ENCODE measurements around the gene ADAMTS13.
"Not testable (repeated sequence)": the region's sequence is repeated elsewhere in the genome, so short reads cannot be mapped to it uniquely, and the experiment has no call there.

The ADAMTS13 gene

GRCh38 chr9:133421615-133422542, at the start of gene ADAMTS13:
Gene ADAMTS13, plus strand, starts transcription at chr9:133422367. Its CDS starts 77 bp downstream, at chr9:133422444.
- DNase-seq = no peak

GRCh38 chr9:133374612-133375115, 47.5 kb upstream of the ADAMTS13 start:
- DNase-seq = no peak

DNA sequence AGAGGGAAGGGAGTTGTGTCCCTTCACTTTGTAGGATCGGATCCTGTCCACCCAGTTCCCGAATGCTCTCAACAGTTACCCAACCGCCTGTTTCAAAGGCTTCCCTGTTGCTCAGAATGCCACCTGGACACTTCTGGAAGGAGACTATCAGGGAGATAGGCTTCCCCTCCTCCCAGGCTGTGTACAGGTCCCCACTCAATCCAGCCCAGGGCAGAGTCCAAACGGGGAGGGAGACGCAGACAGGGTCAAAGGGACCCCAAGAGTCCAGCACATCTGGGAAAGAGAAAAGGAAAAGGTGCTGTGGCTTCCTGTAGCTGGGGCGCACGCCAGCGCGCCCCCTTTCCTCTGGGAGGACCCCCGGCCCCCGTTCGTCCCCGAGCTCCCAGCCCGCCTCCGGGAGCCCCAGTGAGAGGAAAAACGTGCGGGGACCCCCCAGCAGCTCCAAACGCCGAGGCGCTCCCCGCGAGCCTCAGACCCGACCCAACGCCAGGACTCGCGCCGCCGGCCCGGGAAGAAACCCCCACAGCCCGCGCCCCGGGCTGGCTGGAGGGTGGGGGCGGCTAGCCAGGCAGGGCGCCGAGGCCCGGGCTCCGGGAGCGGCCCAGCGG, 46.9 kb upstream of the ADAMTS13 start:
- DNase-seq = peak in 2 of 56 donors; percentile 21 to 30

GRCh38 chr9:133375724-133376654, 46.2 kb upstream of the ADAMTS13 start, which contains the start of the genes STKLD1 and SURF4:
Gene STKLD1, plus strand, starts transcription at chr9:133376366. Its CDS starts 108 bp downstream, at chr9:133376474.
Gene SURF4, minus strand, starts transcription at chr9:133376060. Its CDS starts 91 bp downstream, at chr9:133375969.
- DNase-seq = peak in 55 of 56 donors; percentile 50 to 98 (median 90)

DNA sequence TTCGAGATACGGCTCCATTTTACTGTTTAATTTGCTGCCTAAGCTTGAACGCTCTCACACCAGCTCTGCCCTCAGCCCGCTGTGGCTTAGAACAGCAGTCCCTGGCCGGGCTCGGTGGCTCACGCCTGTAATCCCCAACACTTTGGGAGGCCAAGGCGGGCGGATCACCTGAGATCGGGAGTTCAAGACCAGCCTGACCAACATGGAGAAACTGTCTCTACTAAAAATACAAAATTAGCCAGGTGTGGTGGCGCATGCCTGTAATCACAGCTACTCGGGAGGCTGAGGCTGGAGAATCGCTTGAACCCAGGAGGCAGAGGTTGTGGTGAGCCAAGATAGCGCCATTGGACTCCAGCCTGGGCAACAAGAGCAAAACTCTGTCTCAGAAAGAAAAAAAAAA, 44.9 kb upstream of the ADAMTS13 start:
- not testable (repeated sequence) for DNase-seq

- DNase-seq = no peak
Measured at GRCh38 chr9:133377721-133378216, 44.4 kb upstream of the ADAMTS13 start.

DNA sequence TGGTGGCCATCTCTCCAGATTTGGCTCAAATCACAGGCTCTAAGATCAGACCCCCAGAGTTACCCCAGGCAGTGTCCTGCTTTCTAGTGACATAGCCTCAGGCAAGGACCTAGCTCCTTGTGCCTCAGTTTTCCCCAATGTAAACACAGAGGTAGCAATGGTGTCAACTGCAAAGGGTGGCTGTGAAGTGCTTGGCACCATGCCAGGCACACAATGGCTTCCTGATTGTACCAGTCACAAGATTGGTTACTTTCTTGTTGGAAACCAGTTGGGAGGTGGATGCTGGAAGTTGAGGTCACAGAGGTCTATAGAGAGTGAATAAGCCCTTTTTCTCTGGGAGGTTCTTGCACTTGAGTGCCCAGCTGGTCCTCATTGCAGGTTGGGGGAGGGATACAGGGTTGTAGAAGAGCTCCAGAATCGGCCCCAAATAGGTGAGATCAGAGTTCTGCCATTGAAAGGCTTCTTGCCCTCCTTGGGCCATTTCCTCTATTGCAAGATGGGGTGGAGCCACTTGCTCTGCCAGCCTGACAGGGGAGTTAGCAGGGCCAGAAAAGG, 43.7 kb upstream of the ADAMTS13 start:
- no peak for DNase-seq

DNA sequence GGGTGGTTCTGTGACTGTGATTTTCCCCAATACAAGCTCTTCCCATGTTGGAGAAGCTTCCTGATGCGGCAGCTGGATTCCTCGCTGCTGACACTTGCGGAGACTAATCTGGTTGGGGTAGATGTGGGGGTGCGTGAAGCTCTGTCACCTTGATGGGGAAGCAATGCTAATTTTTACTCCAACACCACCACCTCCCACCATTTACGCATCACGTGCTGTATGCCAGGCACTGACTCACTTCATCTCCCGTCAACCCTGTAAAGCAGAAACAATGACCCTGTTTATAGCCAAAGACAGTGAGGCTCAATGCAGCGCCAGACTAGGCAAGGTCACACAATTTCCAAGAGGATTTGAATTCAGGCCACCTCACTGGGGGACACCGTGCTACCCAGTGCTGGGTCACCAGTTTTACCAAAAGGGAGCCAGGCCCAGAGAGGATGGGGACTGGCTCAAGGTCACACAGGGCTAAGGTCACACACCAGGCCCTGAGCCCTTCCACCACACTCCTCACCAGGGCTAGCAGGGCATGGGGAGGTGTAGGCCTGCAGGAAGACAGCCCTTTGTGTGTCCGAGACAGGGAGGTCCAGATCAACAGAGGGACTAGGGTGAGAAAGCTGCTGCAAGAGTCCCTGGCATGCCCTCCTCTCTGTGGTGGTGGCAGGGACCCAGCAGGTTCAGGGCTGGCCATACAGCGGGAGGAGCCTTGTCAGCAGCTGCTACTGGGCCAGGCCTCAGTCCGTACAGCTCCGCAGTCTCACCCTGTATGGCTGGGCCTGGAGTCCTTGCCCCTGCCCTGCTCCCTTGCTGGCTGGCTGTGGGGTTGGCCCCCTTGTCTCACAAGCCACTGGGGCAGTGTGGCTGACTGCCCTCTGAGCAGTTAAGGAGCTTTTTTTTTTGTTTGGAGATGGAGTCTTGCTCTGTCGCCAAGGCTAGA, 42.7 kb upstream of the ADAMTS13 start:
- DNase-seq = peak in 49 of 56 donors; percentile 9 to 83 (median 48)

DNA sequence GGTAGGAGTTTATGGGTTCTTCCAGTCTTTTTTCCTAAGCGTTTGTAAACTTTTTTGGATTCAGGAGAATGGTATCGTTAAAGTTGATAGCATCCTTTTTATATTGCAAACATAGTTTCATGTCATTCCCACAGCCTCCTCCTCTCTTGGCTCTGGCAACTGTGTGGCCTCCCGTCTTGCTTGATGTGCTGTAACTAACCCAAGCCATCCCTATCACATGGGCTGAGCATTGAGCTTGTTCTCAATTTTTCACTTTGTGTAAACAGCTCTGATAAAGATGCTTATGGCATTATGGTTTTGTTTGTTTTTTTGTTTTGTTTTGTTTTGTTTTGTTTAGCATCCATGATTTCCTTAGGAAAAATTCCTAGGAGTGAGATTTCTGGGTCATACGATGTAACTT, 41.4 kb upstream of the ADAMTS13 start:
- no peak for DNase-seq

DNA sequence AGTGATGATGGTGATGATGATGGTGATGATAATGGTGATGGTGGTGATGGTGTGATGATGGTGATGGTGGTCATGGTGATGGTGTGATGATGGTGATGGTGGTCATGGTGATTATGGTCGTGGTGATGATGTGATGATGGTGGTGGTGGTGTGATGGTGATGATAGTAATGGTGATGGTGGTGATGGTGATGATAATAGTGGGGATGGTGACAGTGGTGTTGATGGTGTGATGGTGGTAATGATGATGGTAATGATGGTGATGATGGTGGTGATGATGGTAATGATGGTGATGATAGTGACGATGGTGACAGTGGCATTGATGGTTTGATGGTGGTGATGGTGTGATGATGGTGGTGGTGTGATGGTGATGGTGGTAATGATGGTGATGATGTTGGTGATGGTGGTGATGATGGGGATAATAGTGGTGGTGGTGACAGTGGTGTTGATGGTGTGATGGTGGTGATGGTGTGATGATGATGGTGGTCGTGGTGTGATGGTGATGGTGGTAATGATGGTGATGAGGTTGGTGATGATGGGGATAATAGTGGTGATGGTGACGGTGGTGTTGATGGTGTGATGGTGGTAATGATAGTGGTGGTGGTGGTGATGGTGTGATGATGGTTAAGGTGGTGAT, 39.5 kb upstream of the ADAMTS13 start:
- DNase-seq = no peak

GRCh38 chr9:133383438-133383837, 38.7 kb upstream of the ADAMTS13 start:
- no peak for DNase-seq

DNA sequence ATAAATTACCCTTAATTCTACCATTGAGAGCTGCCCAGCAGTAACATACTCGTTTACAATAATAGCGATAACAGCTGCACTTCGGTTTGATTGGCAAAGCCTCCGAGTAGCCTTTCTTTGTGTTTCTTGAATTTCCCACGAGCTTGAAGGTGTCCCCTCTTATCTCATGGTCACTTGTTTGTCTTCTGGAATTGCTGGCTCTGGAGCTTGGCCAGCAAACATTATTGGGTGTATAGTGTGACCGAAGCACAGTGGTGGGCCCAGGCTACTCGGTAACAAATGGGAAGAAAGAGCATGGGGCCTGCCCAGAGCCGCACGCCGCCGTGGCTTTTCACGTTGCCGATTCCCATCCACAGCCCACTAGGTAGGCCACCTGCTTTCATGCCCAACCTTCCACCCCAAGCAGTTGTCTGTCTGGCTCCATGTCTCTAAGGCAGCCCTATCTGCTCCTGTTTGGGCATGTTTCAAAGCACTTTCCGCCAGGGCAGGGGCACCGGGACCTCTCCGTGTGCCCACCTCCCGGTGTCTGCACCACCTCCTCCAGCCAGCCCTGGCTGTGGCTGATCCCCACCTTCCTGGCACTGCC, 37.3 kb upstream of the ADAMTS13 start:
- no peak for DNase-seq

DNA sequence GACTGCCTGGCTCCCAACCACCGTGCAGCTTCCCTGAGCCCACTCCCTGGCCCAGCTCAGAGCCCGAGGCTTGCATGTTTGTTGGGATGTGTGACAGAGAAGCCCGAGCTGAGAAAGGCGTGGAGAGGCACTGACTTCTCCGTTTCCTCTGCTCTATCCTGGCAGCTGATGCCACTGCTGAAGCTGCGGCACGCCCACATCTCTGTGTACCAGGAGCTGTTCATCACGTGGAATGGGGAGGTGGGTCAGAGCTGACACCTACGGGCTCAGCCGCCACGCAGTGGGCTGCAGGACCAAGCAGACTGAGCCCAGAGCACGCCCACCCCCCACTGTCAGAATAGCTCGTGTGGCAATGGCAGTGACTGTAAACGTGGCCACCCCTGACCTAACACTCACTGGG, 36.7 kb upstream of the ADAMTS13 start:
- DNase-seq = no peak

GRCh38 chr9:133386338-133386737, 35.8 kb upstream of the ADAMTS13 start:
- no peak for DNase-seq

DNA sequence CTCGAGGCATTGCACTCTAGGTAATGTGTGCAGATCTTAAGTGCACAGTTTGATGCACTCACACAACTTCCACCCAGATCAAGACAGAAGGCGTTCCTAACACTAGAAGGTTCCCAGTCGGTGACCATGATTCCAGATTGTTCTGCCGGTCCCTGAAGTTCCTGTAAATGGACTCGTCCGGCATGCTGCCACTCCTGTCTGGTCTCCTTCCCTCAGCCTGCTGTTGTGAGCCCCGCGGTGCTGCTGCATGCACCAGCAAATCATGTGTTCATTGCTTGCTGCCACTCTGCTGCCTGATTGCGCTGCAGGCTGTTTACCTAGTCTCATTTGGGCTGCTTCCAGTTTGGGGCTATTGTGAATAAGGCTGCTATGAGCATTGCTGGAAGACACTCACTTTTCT, 34.5 kb upstream of the ADAMTS13 start:
- DNase-seq = no peak

GRCh38 chr9:133389025-133389557, 33.1 kb upstream of the ADAMTS13 start:
- no peak for DNase-seq

- no peak for DNase-seq
Measured at GRCh38 chr9:133389562-133389961, 32.6 kb upstream of the ADAMTS13 start.

DNA sequence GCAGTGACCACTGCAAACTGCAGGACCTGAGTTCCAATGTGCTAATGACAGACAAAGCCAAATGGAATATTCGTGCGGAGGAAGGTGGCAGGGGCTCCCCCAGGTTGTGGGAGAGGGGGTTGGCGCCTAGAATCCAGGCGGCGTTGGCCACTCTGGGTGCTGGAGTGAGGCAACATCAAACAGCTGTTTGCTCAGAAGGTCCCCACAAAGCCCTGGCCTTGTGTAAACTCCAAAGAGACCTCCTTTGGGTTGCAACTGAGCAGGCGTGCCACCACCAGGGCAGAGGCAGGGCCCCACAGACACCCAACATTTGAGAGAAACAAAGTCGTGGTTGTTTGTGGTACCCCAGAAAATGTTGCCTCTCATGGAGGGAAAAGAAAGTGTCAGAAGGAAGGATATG, 31.5 kb upstream of the ADAMTS13 start:
- no peak for DNase-seq
